AML-193 (cell line): ENCODE measurements around the gene EPHB6.

ENCODE experiments used
- DNase-seq, 2 experiments: peaks; one replicate each; lab custom pipeline; 2025; lab: John Stamatoyannopoulos, UW

EPHB6 gene

DNA sequence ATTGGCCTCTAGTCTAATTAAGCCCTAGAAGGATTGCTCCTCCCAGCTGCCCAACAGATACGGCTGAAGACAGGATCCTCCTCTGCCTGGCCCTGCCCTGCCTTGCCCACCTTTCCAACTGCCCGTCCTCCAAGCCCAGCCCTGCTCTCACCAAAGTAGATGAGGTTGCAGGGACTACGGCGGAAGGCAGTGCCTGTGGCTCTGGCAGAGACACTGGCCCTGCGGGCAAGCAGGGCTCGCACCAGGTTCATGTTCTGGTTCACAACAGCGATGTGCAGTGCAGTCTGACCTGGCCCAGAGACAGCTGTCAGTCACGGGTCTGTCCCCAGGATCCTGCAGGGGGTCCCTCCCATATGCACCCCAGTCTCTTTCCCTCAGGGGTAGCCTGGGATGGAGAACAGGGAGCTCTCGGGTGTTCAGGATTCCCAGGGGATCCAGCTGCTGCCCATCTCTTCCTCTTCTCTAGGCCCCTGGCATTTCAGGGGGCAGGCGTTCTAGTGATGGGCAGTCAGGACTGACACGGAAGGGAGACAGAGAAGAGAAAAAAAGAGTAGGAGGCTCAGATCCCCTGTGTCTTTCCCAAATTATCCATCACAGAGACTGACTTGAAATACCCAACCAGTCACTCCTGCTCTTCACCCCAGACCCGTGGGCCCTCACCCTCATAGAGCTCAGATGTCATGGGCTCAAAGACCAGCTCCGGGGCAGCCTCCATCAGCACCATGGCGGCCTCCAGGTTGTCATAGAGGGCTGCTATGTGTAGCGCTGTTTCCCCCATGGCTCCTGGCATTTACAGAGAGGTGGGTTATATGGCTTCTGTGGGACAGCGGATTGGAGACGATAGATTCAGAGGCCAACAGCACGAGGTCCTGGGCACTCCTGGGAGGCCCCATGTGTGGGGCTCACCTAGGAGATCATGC is 22.4 kb downstream of the EPHB6 start:
- DNase-seq, result no peak

DNA sequence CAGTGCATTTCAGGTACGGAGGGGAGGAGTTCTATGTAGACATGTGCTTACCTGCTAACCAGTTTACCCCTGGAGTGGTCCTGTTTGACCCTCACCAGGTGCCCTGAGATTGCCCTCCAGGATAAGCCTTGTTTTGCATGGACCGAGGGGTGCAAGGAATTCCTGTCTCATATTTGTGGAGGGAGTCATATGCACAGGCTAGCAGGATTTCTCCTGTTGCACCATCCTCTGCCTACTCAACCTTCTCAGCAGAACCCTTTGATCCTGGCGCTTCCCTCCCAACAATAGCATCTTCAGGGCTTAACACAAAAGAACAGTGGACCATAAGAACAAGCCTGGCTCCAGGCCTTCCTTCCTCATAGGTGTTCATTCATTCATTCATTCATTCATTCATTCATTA is 23.4 kb downstream of the EPHB6 start:
- no peak for DNase-seq

DNA sequence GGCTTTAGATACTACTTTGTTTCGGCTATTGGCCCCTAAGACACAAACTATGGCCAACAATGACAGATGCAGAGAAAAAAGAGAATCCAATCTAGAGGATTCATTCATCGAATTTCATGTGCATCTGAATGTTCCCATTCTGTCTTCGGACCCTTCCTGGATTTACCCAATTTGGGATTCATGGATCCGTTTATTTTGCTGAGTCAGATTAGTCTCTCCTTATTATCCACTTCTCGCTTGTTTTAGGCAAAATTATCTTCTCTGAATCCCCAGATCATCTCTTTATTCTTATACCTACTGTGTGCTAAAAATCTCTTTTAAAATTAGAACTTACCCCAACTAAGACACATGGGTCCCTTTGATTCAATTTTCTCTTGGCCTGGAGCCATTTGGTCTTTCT is 24.2 kb downstream of the EPHB6 start:
- DNase-seq, result no peak

DNA sequence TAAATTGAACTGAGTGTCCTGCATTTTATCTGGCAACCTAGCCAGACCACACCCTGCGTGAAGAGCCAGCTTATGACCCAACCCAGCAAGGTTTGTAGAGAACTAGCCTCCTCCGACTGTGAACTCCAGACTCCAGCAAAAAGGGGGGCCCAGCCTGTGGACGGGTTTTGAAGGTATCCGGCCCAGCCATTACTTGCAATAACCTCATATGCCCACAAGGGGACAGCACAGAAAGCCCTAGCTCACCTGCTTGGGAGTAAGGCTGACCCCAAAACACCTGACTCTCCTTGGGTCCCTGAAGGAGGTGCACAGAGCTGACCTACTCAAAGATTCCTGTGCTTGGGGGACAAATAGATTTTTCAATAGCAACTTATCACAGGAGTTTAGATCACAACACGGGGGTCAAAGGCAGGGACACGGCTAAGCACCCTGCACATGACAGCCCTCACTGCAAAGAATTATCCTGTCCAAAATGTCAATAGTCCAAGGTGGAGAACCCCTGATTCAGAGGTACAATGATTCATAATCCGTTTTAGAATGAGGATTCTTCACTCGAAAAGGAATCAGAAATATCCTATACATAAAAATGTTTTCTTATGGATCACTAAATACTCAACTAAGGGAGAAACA is 26.1 kb downstream of the EPHB6 start:
- peak; percentile 15 to 25 for DNase-seq

DNA sequence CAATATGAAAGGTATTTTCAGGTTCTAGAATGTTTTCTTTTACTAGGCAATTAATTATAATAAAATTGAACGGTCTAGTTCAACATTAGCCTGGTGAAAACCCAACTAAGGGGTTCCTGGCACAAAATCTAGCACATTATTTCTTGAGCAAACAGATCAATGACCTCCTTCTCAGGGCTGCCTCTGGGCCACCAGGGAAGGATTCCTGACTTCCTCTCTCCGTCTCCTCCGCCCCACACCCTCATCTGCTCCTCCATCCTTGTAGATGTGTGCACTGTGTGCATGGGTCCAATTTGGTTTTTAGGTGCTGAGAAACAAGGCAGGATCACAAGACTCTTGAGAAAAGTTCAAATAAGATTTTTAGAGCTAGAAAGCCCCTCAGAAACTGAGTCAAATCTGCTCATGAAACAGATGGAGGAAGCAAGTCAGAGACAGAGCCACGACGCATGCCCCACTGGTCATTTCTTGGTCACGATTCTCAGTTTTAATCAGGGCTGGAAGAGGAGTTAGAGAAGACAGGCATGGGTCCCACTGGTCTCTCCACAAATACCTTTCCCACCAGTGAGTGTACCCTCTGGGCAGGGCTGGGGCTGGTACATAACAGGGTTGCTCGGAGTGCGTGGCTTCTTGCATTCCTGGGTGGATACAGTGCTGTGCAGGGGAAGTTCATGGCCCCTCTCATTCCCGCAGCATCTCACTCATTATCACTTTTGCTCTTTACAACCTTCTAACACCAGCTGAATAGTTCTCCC is 26.9 kb downstream of the EPHB6 start:
- DNase-seq, result no peak

DNA sequence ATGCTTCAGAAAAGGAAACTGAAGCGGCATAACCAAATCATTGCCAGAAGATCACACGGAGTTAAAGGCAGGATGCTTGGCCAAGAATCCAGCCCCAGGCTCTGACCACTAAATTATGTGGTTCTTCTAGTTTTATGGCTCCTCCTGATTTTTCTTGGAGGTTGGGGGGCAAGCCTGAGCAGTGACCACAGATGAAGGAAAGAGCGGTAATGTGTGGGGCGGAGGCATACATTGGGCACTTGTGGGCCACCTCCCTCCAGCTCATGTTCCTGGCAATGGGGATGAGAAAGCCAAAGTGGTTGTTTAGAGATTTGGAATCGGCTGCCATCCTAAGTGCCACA is 27.4 kb downstream of the EPHB6 start:
- DNase-seq, result no peak

DNA sequence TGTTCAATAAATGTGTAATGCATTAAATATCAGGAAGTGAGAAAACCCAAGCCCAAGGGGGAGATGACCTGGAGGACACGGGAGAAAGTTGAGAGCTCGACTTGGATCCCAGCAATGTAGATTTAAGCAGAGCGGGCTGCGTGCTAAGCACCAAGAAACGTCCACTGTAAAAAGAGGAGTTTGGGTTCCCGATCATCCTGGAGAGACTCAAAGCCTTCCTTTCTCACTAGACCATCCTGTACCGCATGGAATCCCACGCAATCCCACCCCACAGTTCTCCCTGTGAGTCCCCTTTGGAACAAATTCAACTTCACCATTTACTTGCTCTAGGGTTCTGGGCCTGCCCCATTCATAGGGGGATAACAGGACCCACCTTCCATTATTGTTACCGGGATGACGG is 28.3 kb downstream of the EPHB6 start:
- DNase-seq, result no peak

DNA sequence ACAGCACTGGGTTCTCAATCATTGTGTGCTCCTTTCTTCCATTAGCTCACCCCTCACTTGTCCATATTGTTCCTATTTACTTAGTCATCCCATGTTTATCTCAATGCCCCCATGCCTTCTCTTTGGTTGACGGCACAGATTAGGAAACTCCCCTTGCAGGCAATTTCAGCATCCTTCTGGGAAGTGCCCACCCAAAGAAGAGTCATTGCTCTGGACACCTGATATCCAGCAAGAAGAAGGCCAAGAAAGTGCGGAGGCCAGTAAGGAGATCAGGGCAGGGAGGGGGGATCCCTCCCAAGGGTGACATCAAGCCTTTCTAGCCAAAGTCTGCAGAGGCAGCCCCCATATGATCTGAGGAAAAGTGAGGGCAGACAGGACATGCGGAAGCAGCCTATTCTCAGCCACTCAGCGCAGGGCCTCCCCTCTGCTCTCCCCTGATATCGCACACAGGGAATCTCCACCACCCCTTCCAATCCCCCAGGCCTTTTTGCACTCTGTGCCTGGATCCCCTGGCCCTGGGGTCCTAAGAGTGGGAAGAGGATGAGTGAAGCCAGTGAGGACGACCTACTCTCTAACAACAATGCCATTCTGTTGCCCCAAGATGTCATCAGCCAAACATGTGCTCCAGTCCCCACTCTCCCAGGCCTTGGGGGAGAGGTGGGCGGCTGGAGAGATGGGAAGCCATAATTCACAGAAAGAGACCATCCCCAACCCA is 28.9 kb downstream of the EPHB6 start:
- no peak for DNase-seq

DNA sequence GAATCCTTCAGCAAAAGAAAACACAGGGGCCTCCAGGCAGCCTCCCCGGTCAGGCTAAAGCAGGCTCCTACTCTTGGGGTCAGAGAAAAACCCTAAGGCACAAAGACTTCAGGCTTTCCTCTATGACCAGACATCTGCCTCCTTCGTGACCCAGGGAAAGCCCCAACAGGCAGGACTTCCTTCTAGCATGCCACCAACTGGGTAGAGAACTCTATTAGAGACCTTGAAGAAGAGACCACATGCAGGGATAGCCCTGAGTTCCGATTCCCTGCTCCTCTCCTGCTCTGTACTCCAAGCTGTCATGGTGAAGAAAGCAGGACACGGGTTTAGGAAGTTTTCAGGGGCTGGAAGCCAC is 29.4 kb downstream of the EPHB6 start:
- DNase-seq, result no peak

DNA sequence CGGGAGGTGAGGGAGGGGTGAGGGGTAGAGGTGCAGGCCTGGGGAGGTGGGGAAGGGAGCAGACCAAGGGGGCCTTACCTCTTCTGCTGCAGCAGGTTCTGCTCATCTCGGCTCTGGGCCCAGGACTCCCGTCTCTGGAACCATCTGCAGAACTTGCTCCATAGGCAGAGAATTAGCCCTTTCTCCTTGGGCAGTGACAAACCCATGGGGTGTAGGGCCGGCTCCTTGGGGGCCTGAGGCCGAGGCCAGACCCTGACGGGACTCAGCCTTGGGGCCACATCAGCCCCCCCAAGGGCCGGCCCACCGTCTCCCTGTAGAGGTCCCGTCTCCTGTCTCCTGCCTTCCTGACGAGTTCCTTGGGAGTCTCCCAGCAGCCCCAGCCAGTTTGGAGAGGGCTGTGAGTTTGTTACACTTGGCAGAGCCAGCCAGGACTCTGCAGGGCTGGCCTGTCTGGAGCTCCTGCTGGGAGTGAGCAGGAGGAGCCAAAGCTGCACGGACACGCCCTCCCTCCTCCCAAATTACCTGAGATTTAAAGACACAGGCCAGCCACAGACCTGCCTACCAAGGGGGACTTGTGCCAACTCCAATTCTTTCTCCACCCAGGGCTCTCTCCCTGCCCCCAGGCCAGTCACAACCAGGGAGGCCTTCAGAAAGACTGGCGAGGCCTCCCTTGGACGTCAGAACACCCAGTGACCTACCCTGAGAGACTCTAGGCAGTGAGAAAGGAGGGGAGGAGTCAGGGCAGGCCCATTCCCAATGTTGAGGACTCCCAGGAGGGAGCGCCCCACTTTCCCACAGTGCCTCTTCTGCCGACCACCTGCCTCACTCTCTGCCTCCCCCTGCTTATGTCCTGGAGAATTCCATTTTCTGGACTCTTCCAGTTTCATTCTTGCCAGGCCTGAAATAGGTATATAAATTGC is 30.7 kb downstream of the EPHB6 start, which contains the start of gene TRPV6:
TRPV6 (minus strand) TSS at position 435 of the 920 bp plus-strand sequence.
- no peak for DNase-seq

DNA sequence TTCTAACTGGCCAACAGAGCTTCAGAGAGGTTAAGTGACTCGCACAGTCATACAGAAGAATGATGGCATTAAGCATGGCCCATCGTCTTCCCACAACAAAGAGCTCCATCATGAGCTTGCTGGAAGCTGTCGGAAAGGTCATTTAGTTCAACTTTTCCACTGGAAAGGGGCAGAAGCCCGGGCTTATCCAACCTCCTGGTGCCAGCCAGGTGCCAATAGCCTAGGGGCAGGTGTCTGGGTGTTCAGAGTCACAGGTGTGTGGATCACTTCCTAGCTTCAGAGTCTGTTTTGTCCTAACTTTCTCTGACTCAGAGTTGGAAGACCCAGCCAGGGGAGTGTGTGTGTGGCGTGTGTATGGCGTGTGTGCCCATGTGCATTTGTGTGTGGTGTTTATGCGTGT is 32.0 kb downstream of the EPHB6 start:
- no peak for DNase-seq

DNA sequence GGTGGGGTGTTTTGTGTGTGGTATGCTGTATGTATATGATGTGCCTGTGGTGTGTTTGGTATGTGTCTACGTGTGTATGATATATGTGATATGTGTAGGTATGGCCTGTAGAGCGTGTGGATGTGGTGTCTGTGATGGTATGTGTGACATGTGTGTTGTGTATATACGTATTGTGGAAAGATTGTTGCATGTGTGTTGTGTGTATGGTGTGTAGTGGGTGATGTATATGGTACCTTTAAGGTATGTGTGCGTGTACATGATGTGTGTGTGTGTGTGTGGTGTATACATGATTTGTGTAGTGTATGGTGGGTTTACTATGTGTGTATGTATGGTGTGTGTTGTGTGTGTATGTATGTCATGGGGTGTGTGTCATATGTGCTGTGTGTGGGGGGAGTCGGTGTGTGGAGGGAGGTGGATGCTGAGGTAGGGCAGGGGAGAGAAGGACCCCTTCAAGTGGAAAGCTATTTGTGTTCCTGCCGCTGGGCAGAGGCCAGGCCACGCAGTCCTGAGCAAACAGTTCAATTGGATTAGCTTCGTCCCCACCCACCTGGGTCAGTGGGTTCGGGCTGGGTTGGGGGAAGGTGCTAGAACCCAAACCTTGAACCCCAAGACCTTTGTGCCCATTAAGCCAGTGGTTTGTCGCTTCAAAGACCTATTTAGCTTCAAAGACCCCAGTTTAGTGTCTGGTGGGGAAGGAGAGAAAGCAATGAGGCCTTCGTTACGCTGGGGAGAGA is 32.6 kb downstream of the EPHB6 start:
- no peak for DNase-seq

DNA sequence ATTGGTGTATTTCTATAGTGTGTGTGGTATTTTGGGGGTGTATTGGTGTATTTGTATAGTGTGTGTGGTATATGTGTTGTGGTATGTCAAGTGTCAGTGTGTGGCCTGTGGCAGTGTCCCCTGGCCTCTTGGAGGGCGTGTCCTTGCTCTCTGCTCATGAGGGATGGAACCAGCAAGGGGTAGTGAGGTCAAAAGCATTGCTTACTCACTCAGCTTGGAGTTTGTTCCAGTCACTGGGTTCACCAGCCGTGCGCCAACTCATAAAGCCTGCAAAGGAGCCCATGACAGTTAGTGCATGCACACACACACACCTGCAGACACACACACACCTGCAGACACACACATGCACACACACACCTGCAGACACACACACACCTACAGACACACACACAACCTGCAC is 34.9 kb downstream of the EPHB6 start:
- no peak for DNase-seq

DNA sequence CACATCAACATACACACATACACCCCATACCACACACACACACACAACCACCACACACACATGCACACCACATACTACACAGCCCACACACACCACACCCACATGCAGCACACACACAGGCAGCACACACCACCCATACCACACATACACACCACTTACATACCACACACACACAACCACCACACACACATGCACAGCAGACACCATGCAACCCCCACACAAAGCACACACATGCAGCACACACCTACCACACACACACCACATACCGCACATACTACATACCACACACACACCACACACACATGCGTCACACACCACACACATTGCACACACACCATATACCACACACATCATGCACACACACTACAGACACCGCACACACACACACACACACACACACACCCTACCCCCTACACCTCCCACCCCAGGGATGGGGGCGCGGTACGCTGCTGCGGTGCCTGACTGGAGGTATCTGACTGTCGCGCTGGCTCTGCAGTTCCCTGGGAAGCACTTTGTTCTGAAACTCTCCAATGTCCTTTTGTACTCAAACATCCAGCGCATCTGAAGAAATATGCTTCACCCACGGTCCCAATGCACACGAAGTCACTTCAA is 36.1 kb downstream of the EPHB6 start:
- no peak for DNase-seq

DNA sequence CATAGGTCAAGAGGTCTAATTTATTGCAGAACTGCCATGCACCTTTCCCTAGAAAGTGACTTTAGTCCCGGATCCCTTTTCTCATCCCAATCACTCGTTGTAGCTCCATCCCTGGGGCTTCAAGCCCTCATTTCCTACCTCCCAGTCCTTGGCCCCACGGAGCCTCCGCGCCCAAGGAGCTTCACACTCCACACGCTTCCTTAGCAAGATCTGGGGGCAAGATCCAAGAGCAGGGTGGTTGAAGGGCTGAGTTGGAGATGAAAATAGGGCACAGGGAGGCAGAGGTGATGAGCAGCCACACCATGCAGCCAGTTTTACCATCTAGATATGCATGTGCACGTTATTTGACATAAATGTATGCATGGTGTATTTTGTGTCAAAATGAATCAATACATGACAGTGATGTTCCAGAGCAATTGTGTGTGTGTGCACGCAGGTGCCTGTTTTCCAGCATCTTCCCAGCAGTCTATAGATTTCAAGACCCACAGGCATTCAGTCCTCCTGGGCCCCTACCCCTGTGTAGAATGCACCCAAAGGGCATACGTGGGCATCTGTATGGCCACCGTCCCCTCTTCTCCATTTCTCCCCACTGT is 36.7 kb downstream of the EPHB6 start:
- no peak for DNase-seq

DNA sequence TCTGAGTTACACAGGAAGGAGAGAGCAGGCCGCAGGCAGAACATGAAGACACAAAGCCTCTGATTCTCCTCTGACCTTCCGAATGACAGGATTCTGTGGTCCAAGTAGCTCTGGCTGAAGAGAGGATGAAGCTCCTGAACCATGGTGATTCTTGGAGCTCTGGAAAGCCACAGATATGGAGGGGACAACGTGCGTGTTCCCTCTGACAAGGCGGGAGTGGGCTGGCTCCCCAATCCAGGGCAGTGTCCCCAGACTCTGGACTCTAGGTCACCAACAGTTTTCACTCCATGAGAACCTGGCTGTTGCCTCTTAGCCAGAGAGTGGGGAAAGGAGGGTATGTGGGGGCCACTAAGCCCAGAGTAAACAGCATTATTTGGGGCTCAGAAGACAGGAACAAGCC is 38.1 kb downstream of the EPHB6 start:
- no peak for DNase-seq

DNA sequence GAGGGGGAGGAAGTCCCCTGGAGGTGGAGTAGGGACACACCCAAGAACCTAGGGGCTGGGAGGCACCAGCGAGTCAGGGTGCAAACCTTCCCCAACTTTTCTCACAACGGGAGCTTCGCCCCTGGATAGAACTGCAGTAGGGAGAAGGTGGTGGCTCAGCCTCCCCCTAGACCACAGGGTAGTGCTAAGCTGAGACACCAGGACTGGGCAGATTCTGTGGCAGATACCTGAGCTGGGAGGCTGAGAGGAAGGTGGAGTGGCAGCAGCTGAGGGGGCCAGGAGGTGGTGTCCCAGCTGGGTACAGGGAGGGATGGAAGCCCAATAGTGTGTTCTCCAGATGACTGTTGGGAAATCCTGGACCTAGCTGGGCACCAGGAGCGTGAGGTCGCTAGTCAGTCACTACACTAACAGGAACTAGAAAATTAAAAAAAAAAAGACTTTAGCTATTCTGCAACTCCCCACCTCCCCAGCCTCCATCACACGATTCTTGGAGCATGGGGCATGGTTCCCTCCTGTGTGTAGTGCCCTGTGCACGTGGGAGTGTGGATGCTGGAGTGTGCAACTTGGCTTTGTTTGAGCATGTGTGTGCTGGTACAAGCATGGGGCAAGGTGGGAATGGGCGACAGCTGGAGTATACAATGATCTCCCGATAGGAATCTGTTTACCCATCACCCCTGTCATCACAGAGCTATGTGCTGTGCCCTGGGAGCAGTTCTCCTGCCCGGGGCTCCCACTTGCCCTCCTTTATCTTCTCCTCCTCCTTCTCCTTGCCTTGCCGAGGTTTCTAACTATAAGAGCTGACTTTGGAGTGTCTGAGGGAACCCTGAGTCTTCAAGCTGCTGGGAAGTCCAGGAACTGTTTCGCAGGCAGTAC is 39.5 kb downstream of the EPHB6 start:
- DNase-seq, result no peak

DNA sequence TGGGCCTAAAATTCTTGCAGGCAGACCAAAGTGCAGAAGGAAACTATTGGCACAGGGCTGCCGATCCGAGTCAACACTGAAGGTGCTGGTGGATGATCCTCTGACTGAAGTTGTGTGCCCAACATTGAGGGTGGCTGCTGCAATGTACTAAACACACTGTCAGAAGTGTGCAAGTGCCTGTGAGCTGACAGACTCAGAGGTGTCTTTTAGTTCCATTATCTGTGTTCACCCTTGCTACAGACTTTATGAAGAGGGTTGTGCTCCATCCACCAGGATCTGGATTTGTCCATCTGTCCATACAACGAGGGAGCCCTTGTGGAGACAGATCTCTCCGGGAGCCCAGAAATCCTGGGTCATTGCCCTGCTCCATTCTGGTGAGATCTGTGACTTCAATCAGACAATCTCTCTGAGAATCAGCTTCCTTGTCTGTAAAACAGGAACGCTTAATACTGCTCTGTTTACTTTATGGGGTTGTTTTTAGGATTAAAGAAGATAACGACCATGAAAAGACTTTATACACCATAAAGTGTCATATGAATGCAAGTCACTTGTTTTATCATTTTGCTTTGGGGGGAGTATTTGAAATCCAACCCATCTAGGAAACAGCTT is 40.2 kb downstream of the EPHB6 start:
- no peak for DNase-seq
